ENCODE measurements around the gene SLC39A1.

GRCh38 chr1:153990468-153991150 lies 27.3 kb upstream of the SLC39A1 start, which contains the start of gene RPS27:
- TF ChIP-seq CTCF (IDR thresholded peaks at IDR 0.05) (no peak), EP300 (IDR thresholded peaks at IDR 0.05) (no peak)

Measured in suprapubic skin (tissue), 3 donors.